WTC11 (cell line): Measurements from ENCODE around the gene CNTN5. TPM values are rescaled to one million over a fixed set of nuclear protein-coding genes. Genes with fewer than 3 reads are reported as not detected.

ENCODE experiments used
- ATAC-seq: fragments of 200-7000 bp; cut with Tn5 transposase; 2 replicates; pipeline ENCODE4 v1.10.0; 2021; ENCODE audit warnings: mild to moderate bottlenecking, moderate library complexity
- CTCF ChIA-PET: fragments of 300-600 bp; sonication (Branson Sonifier 250); formaldehyde crosslinking; loops from one replicate; lab custom pipeline; 2021; ENCODE audit warnings: antibody characterized with exemption; lab: Charles Lee
- POLR2A ChIA-PET: fragments of 350-600 bp; sonication (Branson Sonifier 250); formaldehyde crosslinking; loops from one replicate; lab custom pipeline; 2021; ENCODE audit warnings: antibody characterized with exemption; lab: Charles Lee
- DNase-seq: peaks from one replicate; pipeline ENCODE4 v3.0.0; 2021; ENCODE audit warnings: low spot score
- H3K27ac Mint-ChIP-seq: 2 replicates; pipeline ENCODE4 v1.8.0; 2021; ENCODE audit warnings: mixed read lengths
- H3K27me3 Mint-ChIP-seq: 2 replicates; pipeline ENCODE4 v1.8.0; 2021; ENCODE audit warnings: low read depth, mild to moderate bottlenecking, moderate library complexity, mixed read lengths
- H3K36me3 Mint-ChIP-seq: 2 replicates; pipeline ENCODE4 v1.8.0; 2021; ENCODE audit warnings: mixed read lengths
- H3K4me1 Mint-ChIP-seq: 2 replicates; pipeline ENCODE4 v1.8.0; 2022; ENCODE audit warnings: mixed read lengths
- H3K4me3 Mint-ChIP-seq: 2 replicates; pipeline ENCODE4 v1.8.0; 2021; ENCODE audit warnings: mild to moderate bottlenecking, moderate library complexity, mixed read lengths
- H3K9me3 Mint-ChIP-seq: 2 replicates; pipeline ENCODE4 v1.8.0; 2021; ENCODE audit warnings: mixed read lengths
- CBFB ChIP-seq: sonication (generic); formaldehyde crosslinking; IDR thresholded peaks from 2 replicates; pipeline ENCODE4 v1.8.1; 2022; ENCODE audit warnings: mild to moderate bottlenecking, low read depth, missing genetic modification reagents
- ERG ChIP-seq: fragments of 250-450 bp; sonication (Bioruptor Pico); IDR thresholded peaks from 2 replicates; pipeline ENCODE4 v1.8.0; 2021; ENCODE audit warnings: mild to moderate bottlenecking
- ESRRA ChIP-seq: sonication (generic); formaldehyde crosslinking; IDR thresholded peaks from 2 replicates; pipeline ENCODE4 v1.8.1; 2022; ENCODE audit warnings: mild to moderate bottlenecking, missing genetic modification reagents, borderline replicate concordance
- FOXJ3 ChIP-seq: sonication (generic); formaldehyde crosslinking; IDR thresholded peaks from 2 replicates; pipeline ENCODE4 v1.9.0; 2021; ENCODE audit warnings: missing genetic modification reagents, mild to moderate bottlenecking, borderline replicate concordance
- NFYB ChIP-seq: sonication (generic); formaldehyde crosslinking; conservative IDR thresholded peaks from 2 replicates; pipeline ENCODE4 v1.8.0; 2022; ENCODE audit warnings: low read depth, missing genetic modification reagents
- NR3C1 ChIP-seq: sonication (generic); formaldehyde crosslinking; conservative IDR thresholded peaks from 2 replicates; pipeline ENCODE4 v1.8.1; 2023; ENCODE audit warnings: low read depth, mild to moderate bottlenecking, missing genetic modification reagents
- PRDM15 ChIP-seq: sonication (generic); formaldehyde crosslinking; IDR thresholded peaks from 2 replicates; pipeline ENCODE4 v1.8.0; 2022; ENCODE audit warnings: missing genetic modification reagents
- PRRX2 ChIP-seq: fragments of 250-450 bp; sonication (Bioruptor Pico); IDR thresholded peaks from 2 replicates; pipeline ENCODE4 v1.8.0; 2021; ENCODE audit warnings: mild to moderate bottlenecking
- RORB ChIP-seq: fragments of 250-450 bp; sonication (Bioruptor Pico); IDR thresholded peaks from 2 replicates; pipeline ENCODE4 v1.9.0; 2021; ENCODE audit warnings: mild to moderate bottlenecking
- SMAD3 ChIP-seq: sonication (generic); formaldehyde crosslinking; IDR thresholded peaks from 2 replicates; pipeline ENCODE4 v1.8.0; 2022; ENCODE audit warnings: missing genetic modification reagents, mild to moderate bottlenecking, borderline replicate concordance
- SP1 ChIP-seq: sonication (generic); formaldehyde crosslinking; conservative IDR thresholded peaks from 2 replicates; pipeline ENCODE4 v1.8.1; 2022; ENCODE audit warnings: missing genetic modification reagents
- TEAD4 ChIP-seq: sonication (generic); formaldehyde crosslinking; IDR thresholded peaks from 2 replicates; pipeline ENCODE4 v1.8.0; 2022; ENCODE audit warnings: mild to moderate bottlenecking, missing genetic modification reagents
- ZNF219 ChIP-seq: sonication (generic); formaldehyde crosslinking; IDR thresholded peaks from 2 replicates; pipeline ENCODE4 v1.8.0; 2023; ENCODE audit warnings: missing genetic modification reagents, mild to moderate bottlenecking, borderline replicate concordance
- ZNF263 ChIP-seq: sonication (generic); formaldehyde crosslinking; IDR thresholded peaks from 2 replicates; pipeline ENCODE4 v1.8.1; 2022; ENCODE audit warnings: low read depth, mild to moderate bottlenecking, moderate library complexity, missing genetic modification reagents
- total RNA-seq: library from RNA; stranded (reverse); gene quantifications from 3 replicates; pipeline ENCODE4 v1.2.3, GENCODE V29; 2021
- TF ChIP-seq, protein P1 (sequence below): sonication (generic); formaldehyde crosslinking; IDR thresholded peaks from 2 replicates; pipeline ENCODE4 v1.8.0; 2022; ENCODE audit warnings: mild to moderate bottlenecking, missing genetic modification reagents
- TF ChIP-seq, protein P2 (sequence below): fragments of 250-450 bp; sonication (Bioruptor Pico); IDR thresholded peaks from 2 replicates; pipeline ENCODE4 v2.1.2; 2022; ENCODE audit warnings: mild to moderate bottlenecking, moderate library complexity
- TF ChIP-seq, protein P3 (sequence below): sonication (generic); formaldehyde crosslinking; IDR thresholded peaks from 2 replicates; pipeline ENCODE4 v1.8.0; 2023; ENCODE audit warnings: missing genetic modification reagents, mild to moderate bottlenecking, borderline replicate concordance
- TF ChIP-seq, protein P4 (sequence below): sonication (generic); formaldehyde crosslinking; IDR thresholded peaks from 2 replicates; pipeline ENCODE4 v1.8.0; 2022; ENCODE audit warnings: mild to moderate bottlenecking, missing genetic modification reagents

Gene CNTN5
- total RNA-seq, 1 experiment from 2014 or later = 0.07 TPM

DNA sequence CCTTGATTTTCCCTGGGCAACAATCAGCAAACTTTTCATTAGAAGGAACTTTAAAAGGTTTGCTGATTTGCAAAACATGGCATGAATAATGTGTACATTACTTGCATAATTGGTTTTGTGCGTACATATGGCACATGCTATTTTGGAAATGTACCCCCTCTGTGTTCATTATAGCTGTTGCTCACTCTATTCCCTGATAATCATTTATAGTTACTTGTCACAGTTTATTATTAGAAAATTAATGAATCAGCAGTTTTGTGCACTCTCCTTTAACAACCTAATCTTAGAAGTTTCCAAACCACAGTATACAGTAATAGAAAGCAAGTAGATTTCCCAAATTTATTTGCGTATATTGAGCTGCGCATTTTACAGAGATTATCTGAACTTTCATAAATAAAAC lies 389.9 kb downstream of the CNTN5 start (continued):
- TF ChIP-seq ERG (CRISPR knock-in tag) (no peak), CBFB (no peak), ESRRA (CRISPR knock-in tag) (no peak), FOXJ3 (CRISPR knock-in tag) (no peak), PRDM15 (CRISPR knock-in tag) (no peak), PRRX2 (no peak), ZNF219 (CRISPR knock-in tag) (no peak), NR3C1 (no peak)
- TF ChIP-seq, protein P1, sequence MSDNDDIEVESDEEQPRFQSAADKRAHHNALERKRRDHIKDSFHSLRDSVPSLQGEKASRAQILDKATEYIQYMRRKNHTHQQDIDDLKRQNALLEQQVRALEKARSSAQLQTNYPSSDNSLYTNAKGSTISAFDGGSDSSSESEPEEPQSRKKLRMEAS (CRISPR knock-in tag) = no peak
- TF ChIP-seq, protein P2, sequence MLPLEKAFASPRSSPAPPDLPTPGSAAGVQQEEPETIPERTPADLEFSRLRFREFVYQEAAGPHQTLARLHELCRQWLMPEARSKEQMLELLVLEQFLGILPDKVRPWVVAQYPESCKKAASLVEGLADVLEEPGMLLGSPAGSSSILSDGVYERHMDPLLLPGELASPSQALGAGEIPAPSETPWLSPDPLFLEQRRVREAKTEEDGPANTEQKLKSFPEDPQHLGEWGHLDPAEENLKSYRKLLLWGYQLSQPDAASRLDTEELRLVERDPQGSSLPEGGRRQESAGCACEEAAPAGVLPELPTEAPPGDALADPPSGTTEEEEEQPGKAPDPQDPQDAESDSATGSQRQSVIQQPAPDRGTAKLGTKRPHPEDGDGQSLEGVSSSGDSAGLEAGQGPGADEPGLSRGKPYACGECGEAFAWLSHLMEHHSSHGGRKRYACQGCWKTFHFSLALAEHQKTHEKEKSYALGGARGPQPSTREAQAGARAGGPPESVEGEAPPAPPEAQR = no peak

DNA sequence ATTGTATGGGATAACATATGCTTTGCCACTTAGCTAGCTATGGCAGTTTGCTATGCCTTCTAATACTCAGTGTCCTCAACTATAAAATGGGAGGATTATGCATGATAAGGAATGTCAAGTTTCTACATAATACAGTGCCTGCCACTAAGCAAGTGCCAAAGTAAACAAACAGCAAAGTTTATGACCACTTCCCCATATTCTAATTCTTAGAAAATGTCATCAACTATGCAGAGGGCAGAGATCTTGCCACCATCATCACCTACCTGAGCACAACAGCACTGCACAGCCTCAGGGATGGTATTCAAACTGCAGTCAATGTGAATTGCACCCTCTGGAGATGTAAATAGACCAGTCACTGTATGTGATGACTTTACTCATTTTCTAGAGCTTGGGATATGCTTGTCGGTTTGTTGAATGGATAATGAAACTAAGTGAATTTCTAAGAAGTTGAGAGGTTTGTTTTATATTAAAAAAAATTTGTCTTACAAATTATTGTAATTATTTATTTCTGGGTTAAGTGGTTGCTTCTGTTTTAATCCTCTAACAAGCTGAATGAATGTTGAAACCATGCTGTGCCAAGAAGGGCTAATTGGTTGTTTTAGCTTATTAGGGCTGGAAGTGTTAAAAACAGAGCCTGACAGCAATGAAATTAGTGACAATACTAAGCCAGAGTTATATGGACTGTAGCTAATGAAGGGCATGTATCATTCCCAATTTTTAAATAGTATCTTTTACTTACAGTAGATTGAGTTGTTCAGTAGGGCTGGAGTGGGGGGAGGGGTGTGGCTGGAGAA lies 398.4 kb downstream of the CNTN5 start:
- ChIA-PET POLR2A (no interaction called here), CTCF (interaction anchor here (0.5 kb wide), 1 partner anchor 124 kb away, joined by 4 read pairs; no protein-coding TSS in a partner anchor)
- TF ChIP-seq PRRX2 = no peak
- TF ChIP-seq NFYB (CRISPR knock-in tag) = no peak
- no peak for TF ChIP-seq ERG (CRISPR knock-in tag)
- no peak for TF ChIP-seq SP1 (CRISPR knock-in tag)
- no peak for TF ChIP-seq TEAD4 (CRISPR knock-in tag)
- TF ChIP-seq FOXJ3 (CRISPR knock-in tag) = no peak
- no peak for TF ChIP-seq ZNF263
- TF ChIP-seq RORB (CRISPR knock-in tag) = no peak
- Mint-ChIP-seq H3K27ac (peak overlapping the region; percentile 41; the same call in 1 of the 2 replicates), H3K4me3 (no peak overlapping the region), H3K4me1 (peaks cover 79% of the 10 kb centered on the region), H3K9me3 (no peaks in the 10 kb centered on the region), H3K27me3 (peaks cover 10% of the 10 kb centered on the region), H3K36me3 (no peaks in the 10 kb centered on the region)
- no peak for DNase-seq
- ATAC-seq = peak; percentile 66

GRCh38 chr11:99419991-99420390 lies 399.2 kb downstream of the CNTN5 start:
- TF ChIP-seq, protein P3, sequence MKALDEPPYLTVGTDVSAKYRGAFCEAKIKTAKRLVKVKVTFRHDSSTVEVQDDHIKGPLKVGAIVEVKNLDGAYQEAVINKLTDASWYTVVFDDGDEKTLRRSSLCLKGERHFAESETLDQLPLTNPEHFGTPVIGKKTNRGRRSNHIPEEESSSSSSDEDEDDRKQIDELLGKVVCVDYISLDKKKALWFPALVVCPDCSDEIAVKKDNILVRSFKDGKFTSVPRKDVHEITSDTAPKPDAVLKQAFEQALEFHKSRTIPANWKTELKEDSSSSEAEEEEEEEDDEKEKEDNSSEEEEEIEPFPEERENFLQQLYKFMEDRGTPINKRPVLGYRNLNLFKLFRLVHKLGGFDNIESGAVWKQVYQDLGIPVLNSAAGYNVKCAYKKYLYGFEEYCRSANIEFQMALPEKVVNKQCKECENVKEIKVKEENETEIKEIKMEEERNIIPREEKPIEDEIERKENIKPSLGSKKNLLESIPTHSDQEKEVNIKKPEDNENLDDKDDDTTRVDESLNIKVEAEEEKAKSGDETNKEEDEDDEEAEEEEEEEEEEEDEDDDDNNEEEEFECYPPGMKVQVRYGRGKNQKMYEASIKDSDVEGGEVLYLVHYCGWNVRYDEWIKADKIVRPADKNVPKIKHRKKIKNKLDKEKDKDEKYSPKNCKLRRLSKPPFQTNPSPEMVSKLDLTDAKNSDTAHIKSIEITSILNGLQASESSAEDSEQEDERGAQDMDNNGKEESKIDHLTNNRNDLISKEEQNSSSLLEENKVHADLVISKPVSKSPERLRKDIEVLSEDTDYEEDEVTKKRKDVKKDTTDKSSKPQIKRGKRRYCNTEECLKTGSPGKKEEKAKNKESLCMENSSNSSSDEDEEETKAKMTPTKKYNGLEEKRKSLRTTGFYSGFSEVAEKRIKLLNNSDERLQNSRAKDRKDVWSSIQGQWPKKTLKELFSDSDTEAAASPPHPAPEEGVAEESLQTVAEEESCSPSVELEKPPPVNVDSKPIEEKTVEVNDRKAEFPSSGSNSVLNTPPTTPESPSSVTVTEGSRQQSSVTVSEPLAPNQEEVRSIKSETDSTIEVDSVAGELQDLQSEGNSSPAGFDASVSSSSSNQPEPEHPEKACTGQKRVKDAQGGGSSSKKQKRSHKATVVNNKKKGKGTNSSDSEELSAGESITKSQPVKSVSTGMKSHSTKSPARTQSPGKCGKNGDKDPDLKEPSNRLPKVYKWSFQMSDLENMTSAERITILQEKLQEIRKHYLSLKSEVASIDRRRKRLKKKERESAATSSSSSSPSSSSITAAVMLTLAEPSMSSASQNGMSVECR (CRISPR knock-in tag) = no peak
- TF ChIP-seq SMAD3 (CRISPR knock-in tag) = no peak
- TF ChIP-seq, protein P4, sequence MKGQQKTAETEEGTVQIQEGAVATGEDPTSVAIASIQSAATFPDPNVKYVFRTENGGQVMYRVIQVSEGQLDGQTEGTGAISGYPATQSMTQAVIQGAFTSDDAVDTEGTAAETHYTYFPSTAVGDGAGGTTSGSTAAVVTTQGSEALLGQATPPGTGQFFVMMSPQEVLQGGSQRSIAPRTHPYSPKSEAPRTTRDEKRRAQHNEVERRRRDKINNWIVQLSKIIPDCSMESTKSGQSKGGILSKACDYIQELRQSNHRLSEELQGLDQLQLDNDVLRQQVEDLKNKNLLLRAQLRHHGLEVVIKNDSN (CRISPR knock-in tag) = no peak
- TF ChIP-seq, all 79 proteins: peak for 0
- H3K27me3 Mint-ChIP-seq = peaks cover 18% of the 10 kb centered on the region
- ATAC-seq (no peak), DNase-seq (no peak)
- no peak overlapping the region for H3K27ac Mint-ChIP-seq
- H3K36me3 Mint-ChIP-seq = no peaks in the 10 kb centered on the region
- CTCF ChIA-PET = no interaction called here
- H3K4me1 Mint-ChIP-seq = peaks cover 88% of the 10 kb centered on the region
- POLR2A ChIA-PET = no interaction called here
- no peak overlapping the region for H3K4me3 Mint-ChIP-seq
- H3K9me3 Mint-ChIP-seq = no peaks in the 10 kb centered on the region
